HL-60 (cell line): Measurements from ENCODE around the gene KLHL22.

ENCODE experiments used
- DNase-seq, 2 experiments: peaks; one replicate each; pipeline ENCODE4 v3.0.0-alpha.2; 2010 to 2020; ENCODE audit warnings: low read depth in 1 of 2, low spot score in 1 of 2
- H3K27ac ChIP-seq: fragments of 250-450 bp; sonication (Bioruptor Pico); replicated peaks from 2 replicates; pipeline ENCODE4 v1.5.1; 2020; ENCODE audit warnings: mild to moderate bottlenecking, moderate library complexity
- H3K27me3 ChIP-seq: fragments of 250-450 bp; sonication (Bioruptor Pico); 2 replicates; pipeline ENCODE4 v1.5.1; 2021; ENCODE audit warnings: mild to moderate bottlenecking, moderate library complexity; ENCODE audit not compliant: insufficient read depth, poor library complexity, severe bottlenecking
- H3K4me3 ChIP-seq: replicated peaks from 2 replicates; pipeline ENCODE4 v1.5.1; 2011; ENCODE audit warnings: mild to moderate bottlenecking, control low read depth, low read length; ENCODE audit not compliant: insufficient read depth
- GABPA ChIP-seq: IDR thresholded peaks from 2 replicates; pipeline ENCODE4 v1.6.1; 2012; ENCODE audit warnings: low read depth
- POLR2AphosphoS5 ChIP-seq: IDR thresholded peaks from 2 replicates; pipeline ENCODE4 v1.6.1; 2012; ENCODE audit warnings: low read depth
- SPI1 ChIP-seq: IDR thresholded peaks from 2 replicates; pipeline ENCODE4 v1.6.1; 2012; ENCODE audit warnings: low read depth, mild to moderate bottlenecking, borderline replicate concordance
- TF ChIP-seq, protein P1 (sequence below): IDR thresholded peaks from one replicate; pipeline ENCODE4 v1.5.1; 2011; ENCODE audit warnings: low read length, control low read depth, inconsistent platforms; ENCODE audit not compliant: insufficient read depth
- TF ChIP-seq, protein P2 (sequence below): IDR thresholded peaks from 2 replicates; pipeline ENCODE4 v1.6.1; 2012; ENCODE audit warnings: low read depth; ENCODE audit not compliant: insufficient replicate concordance

The KLHL22 gene

DNA sequence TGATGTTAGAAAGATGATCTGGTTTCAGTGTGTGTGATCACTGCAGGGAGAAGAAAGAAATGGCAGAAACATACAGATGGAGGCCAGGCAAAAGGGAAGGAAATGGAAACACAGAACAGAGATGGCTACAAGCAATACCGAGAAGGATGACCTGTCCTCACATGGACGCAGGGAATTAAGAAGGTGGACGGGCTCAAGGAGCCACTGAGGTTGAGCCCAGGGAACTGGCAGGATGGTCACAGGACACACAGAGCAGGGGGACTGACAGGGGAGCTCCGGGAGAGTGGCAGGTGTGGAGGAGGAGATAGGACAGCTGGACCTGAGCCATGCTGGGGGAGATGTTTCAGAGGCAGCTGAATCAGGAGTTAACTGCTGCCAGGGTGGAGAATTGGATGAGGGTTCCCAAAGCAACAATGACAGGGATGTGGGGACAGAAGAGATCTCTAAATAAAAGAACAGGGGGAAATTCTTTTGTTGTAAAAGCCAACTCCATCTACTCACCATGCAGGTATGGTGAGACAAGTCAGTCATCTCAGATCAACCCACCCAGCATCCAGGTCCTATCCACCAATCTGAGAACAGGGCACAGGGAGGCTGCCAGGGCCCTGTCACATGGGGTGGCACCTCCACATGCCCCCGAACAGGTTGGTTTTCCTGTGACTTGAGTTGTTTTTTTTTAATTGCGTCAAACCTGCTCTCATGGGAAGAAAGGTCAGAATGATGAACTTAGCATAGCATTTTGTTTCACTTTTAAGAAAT lies 26.3 kb downstream of the KLHL22 start:
- H3K4me3 ChIP-seq, result no peak overlapping the region
- no peak for DNase-seq

DNA sequence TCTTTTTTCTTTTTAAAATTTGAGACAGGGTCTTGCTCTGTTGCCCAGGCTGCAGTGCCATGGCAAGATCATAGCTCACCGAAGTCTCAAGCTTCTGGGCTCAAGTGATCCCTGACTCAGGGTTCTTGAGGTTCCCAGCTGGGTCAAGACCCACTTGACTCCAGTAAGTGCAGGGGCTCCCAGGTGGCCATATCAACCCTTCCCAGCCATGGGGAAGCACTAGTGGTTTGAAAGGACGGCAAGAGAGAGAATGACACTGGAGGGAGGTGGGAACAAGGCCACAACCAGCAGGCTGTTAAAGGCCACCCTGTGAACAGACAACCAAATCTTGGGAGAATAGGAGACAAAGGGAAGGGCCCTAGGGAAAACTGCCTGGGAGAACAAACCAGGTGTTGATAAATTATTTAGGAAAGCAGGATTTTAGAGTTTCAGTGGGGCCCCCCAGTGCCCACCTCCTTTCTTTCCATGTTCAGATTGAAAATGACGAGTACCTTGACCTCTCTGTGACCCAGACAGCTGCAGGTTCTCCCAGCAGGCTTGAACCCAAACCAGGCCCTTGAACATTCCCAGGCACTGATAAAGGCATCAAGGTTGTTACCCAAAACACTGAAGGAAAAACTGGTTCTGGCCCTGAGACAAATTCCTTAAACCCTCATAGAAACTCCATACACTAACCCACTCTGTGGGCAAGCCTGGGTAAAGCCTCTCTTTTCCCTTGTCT lies 28.8 kb downstream of the KLHL22 start:
- Histone ChIP-seq H3K27me3 (no peaks in the 10 kb centered on the region), H3K4me3 (no peak overlapping the region), H3K27ac (no peak overlapping the region)
- no peak for TF ChIP-seq GABPA
- no peak for TF ChIP-seq SPI1
- TF ChIP-seq, protein P1, sequence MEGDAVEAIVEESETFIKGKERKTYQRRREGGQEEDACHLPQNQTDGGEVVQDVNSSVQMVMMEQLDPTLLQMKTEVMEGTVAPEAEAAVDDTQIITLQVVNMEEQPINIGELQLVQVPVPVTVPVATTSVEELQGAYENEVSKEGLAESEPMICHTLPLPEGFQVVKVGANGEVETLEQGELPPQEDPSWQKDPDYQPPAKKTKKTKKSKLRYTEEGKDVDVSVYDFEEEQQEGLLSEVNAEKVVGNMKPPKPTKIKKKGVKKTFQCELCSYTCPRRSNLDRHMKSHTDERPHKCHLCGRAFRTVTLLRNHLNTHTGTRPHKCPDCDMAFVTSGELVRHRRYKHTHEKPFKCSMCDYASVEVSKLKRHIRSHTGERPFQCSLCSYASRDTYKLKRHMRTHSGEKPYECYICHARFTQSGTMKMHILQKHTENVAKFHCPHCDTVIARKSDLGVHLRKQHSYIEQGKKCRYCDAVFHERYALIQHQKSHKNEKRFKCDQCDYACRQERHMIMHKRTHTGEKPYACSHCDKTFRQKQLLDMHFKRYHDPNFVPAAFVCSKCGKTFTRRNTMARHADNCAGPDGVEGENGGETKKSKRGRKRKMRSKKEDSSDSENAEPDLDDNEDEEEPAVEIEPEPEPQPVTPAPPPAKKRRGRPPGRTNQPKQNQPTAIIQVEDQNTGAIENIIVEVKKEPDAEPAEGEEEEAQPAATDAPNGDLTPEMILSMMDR, result no peak
- TF ChIP-seq, protein P2, sequence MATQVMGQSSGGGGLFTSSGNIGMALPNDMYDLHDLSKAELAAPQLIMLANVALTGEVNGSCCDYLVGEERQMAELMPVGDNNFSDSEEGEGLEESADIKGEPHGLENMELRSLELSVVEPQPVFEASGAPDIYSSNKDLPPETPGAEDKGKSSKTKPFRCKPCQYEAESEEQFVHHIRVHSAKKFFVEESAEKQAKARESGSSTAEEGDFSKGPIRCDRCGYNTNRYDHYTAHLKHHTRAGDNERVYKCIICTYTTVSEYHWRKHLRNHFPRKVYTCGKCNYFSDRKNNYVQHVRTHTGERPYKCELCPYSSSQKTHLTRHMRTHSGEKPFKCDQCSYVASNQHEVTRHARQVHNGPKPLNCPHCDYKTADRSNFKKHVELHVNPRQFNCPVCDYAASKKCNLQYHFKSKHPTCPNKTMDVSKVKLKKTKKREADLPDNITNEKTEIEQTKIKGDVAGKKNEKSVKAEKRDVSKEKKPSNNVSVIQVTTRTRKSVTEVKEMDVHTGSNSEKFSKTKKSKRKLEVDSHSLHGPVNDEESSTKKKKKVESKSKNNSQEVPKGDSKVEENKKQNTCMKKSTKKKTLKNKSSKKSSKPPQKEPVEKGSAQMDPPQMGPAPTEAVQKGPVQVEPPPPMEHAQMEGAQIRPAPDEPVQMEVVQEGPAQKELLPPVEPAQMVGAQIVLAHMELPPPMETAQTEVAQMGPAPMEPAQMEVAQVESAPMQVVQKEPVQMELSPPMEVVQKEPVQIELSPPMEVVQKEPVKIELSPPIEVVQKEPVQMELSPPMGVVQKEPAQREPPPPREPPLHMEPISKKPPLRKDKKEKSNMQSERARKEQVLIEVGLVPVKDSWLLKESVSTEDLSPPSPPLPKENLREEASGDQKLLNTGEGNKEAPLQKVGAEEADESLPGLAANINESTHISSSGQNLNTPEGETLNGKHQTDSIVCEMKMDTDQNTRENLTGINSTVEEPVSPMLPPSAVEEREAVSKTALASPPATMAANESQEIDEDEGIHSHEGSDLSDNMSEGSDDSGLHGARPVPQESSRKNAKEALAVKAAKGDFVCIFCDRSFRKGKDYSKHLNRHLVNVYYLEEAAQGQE, result no peak
- DNase-seq, result no peak

More for the DNA sequence above, 26.3 kb downstream of the KLHL22 start:
- no peaks in the 10 kb centered on the region for H3K27me3 ChIP-seq
- no peak overlapping the region for H3K27ac ChIP-seq
- TF ChIP-seq GABPA (no peak), SPI1 (no peak), POLR2AphosphoS5 (no peak)
- TF ChIP-seq, protein P2, result no peak
- TF ChIP-seq, protein P1, result no peak

DNA sequence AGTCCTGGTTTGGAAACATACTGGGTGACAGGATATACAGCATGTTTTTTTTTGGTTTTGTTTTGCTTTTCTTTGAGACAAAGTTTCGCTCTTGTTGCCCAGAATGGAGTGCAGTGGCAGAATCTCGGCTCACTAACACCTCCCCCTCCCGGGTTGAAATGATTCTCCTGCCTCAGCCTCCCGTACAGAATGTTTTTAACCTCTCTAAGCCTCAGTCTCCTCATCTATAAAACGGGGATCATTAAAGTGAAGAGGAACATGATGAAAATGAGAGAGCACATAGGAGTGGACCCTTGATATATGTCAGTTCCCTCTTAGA lies 29.9 kb downstream of the KLHL22 start:
- no peak overlapping the region for H3K27ac ChIP-seq
- TF ChIP-seq, protein P1, result no peak
- TF ChIP-seq POLR2AphosphoS5 (no peak), SPI1 (no peak), GABPA (no peak)
- TF ChIP-seq, protein P2, result no peak
- H3K4me3 ChIP-seq, result no peak overlapping the region
- H3K27me3 ChIP-seq, result no peaks in the 10 kb centered on the region
- no peak for DNase-seq
